ENCODE results near the gene SDCCAG8. TPM values are rescaled to one million over a fixed set of nuclear protein-coding genes. Genes with fewer than 3 reads are reported as not detected.

SDCCAG8 gene
- total RNA-seq, 1 donor from 2014 or later: 97.1 TPM

GRCh38 chr1:243234978-243235647 is 20.7 kb upstream of the SDCCAG8 start:
- Histone ChIP-seq H3K4me1 (peaks cover 0 to 15% of the 10 kb centered on the region in 2 donors), H3K27ac (no peak overlapping the region), H3K36me3 (peaks cover 4 to 5% of the 10 kb centered on the region in 2 donors), H3K9me3 (peaks cover 17 to 20% of the 10 kb centered on the region in 2 donors), H3K27me3 (no peaks in the 10 kb centered on the region), H3K4me3 (no peak overlapping the region)
- intact Hi-C loops (cut with DNase I): no loop called here
- DNase-seq (ENCODE audit: low spot score in 2 of 2): no peak
- TF ChIP-seq CTCF (IDR thresholded peaks at IDR 0.05): no peak

- Histone ChIP-seq H3K27me3 (no peaks in the 10 kb centered on the region), H3K27ac (no peak overlapping the region), H3K4me3 (no peak overlapping the region), H3K4me1 (peaks cover 0 to 15% of the 10 kb centered on the region in 2 donors), H3K9me3 (peaks cover 4 to 5% of the 10 kb centered on the region in 2 donors), H3K36me3 (peaks cover 3 to 5% of the 10 kb centered on the region in 2 donors)
- DNase-seq (ENCODE audit: low spot score in 2 of 2): no peak
- intact Hi-C loops (cut with DNase I): no loop called here
- no peak for TF ChIP-seq CTCF (IDR thresholded peaks at IDR 0.05)
These were observed 19.1 kb upstream of the SDCCAG8 start for GRCh38 chr1:243236604-243237252.

- Histone ChIP-seq H3K27ac (no peak overlapping the region), H3K4me3 (no peak overlapping the region), H3K36me3 (no peaks in the 10 kb centered on the region), H3K4me1 (peaks cover 0 to 11% of the 10 kb centered on the region in 2 donors), H3K9me3 (no peaks in the 10 kb centered on the region), H3K27me3 (no peaks in the 10 kb centered on the region)
- TF ChIP-seq CTCF (IDR thresholded peaks at IDR 0.05): no peak
- DNase-seq (ENCODE audit: low spot score in 2 of 2): no peak
- intact Hi-C loops (cut with DNase I): no loop called here
These were observed 11.4 kb upstream of the SDCCAG8 start for GRCh38 chr1:243244432-243244841.

- no peaks in the 10 kb centered on the region for H3K27me3 ChIP-seq
- no peaks in the 10 kb centered on the region for H3K9me3 ChIP-seq
- H3K36me3 ChIP-seq: no peaks in the 10 kb centered on the region
- peak overlapping the region; percentile 36 to 52 for H3K27ac ChIP-seq
- H3K4me3 ChIP-seq: no peak overlapping the region
- H3K4me1 ChIP-seq: peaks cover 0 to 18% of the 10 kb centered on the region in 2 donors
- intact Hi-C loops (cut with DNase I): no loop called here
- no peak for TF ChIP-seq CTCF (IDR thresholded peaks at IDR 0.05)
- DNase-seq (ENCODE audit: low spot score in 2 of 2): no peak
These were observed 8.9 kb upstream of the SDCCAG8 start for GRCh38 chr1:243246916-243247315.

GRCh38 chr1:243247901-243248300 is 7.9 kb upstream of the SDCCAG8 start:
- no peak for DNase-seq (ENCODE audit: low spot score in 2 of 2)
- no peak for TF ChIP-seq CTCF (IDR thresholded peaks at IDR 0.05)
- peaks cover 0 to 20% of the 10 kb centered on the region in 2 donors for H3K4me1 ChIP-seq
- no peak overlapping the region for H3K4me3 ChIP-seq
- no peaks in the 10 kb centered on the region for H3K27me3 ChIP-seq
- H3K9me3 ChIP-seq: no peaks in the 10 kb centered on the region
- H3K27ac ChIP-seq: peak overlapping the region; percentile 36 to 52
- H3K36me3 ChIP-seq: no peaks in the 10 kb centered on the region
- intact Hi-C loops (cut with DNase I): no loop called here
